Mesothelial cell of epicardium (in vitro differentiated cells): Measurements from ENCODE around the gene RPL12. TPM values are rescaled to one million over a fixed set of nuclear protein-coding genes. Genes with fewer than 3 reads are reported as not detected.
A peak's percentile ranks its signal among the peaks of the same experiment; 100 is the strongest.

Source experiments
- DNase-seq, 2 experiments: peaks; one replicate each; pipeline ENCODE4 v3.0.0; 2021; ENCODE audit warnings: low spot score in 2 of 2; ENCODE audit not compliant: unreplicated experiment in 2 of 2
- H3K27ac Mint-ChIP-seq: 2 replicates; pipeline ENCODE4 v1.8.0; 2021; ENCODE audit warnings: mixed read lengths
- H3K27me3 Mint-ChIP-seq: 2 replicates; pipeline ENCODE4 v1.8.0; 2021; ENCODE audit warnings: low read depth, mixed read lengths
- H3K36me3 Mint-ChIP-seq: 2 replicates; pipeline ENCODE4 v1.8.0; 2021; ENCODE audit warnings: mixed read lengths
- H3K4me1 Mint-ChIP-seq: 2 replicates; pipeline ENCODE4 v1.8.0; 2021; ENCODE audit warnings: mixed read lengths
- H3K4me3 Mint-ChIP-seq: 2 replicates; pipeline ENCODE4 v1.8.0; 2021; ENCODE audit warnings: mild to moderate bottlenecking, moderate library complexity, mixed read lengths
- H3K9me3 Mint-ChIP-seq: 2 replicates; pipeline ENCODE4 v1.8.0; 2021; ENCODE audit warnings: mixed read lengths
- total RNA-seq: library from RNA; stranded (reverse); gene quantifications from 3 replicates; pipeline ENCODE4 v1.2.1, GENCODE V29; 2021
- TF ChIP-seq, protein P1 (sequence below): fragments of 200-600 bp; sonication (generic); IDR thresholded peaks from one replicate; pipeline ENCODE4 v1.5.0; 2021; ENCODE audit warnings: antibody characterized with exemption; ENCODE audit not compliant: unreplicated experiment

RPL12 gene
- total RNA-seq, 1 donor from 2014 or later = 1,125 TPM

DNA sequence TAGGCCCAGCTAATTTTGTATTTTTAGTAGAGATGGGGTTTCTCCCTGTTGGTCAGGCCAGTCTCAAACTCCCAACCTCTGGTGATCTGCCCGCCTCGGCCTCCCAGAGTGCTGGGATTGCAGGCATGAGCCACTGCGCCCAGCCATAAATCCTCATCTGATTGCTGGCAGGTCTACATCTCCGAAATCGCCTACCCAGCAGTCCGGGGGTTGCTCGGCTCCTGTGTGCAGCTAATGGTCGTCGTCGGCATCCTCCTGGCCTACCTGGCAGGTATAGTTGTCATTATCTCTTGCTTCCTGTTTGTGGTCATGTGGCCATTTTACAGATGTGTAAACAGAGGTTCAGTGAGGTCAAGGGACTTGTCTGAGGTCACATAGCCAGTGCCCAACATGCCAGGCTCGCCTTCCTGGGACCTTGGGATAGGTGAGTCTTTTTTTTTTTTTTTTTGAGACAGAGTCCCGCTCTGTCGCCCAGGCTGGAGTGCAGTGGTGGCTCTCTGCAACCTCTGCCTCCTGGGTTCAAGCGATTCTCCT lies 51.4 kb downstream of the RPL12 start:
- DNase-seq = no peak
- no peak overlapping the region for H3K27ac Mint-ChIP-seq
- TF ChIP-seq, protein P1, sequence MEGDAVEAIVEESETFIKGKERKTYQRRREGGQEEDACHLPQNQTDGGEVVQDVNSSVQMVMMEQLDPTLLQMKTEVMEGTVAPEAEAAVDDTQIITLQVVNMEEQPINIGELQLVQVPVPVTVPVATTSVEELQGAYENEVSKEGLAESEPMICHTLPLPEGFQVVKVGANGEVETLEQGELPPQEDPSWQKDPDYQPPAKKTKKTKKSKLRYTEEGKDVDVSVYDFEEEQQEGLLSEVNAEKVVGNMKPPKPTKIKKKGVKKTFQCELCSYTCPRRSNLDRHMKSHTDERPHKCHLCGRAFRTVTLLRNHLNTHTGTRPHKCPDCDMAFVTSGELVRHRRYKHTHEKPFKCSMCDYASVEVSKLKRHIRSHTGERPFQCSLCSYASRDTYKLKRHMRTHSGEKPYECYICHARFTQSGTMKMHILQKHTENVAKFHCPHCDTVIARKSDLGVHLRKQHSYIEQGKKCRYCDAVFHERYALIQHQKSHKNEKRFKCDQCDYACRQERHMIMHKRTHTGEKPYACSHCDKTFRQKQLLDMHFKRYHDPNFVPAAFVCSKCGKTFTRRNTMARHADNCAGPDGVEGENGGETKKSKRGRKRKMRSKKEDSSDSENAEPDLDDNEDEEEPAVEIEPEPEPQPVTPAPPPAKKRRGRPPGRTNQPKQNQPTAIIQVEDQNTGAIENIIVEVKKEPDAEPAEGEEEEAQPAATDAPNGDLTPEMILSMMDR = no peak
- H3K4me1 Mint-ChIP-seq = peaks cover 14% of the 10 kb centered on the region
- no peaks in the 10 kb centered on the region for H3K9me3 Mint-ChIP-seq
- no peaks in the 10 kb centered on the region for H3K27me3 Mint-ChIP-seq
- H3K4me3 Mint-ChIP-seq = no peak overlapping the region
- no peaks in the 10 kb centered on the region for H3K36me3 Mint-ChIP-seq

DNA sequence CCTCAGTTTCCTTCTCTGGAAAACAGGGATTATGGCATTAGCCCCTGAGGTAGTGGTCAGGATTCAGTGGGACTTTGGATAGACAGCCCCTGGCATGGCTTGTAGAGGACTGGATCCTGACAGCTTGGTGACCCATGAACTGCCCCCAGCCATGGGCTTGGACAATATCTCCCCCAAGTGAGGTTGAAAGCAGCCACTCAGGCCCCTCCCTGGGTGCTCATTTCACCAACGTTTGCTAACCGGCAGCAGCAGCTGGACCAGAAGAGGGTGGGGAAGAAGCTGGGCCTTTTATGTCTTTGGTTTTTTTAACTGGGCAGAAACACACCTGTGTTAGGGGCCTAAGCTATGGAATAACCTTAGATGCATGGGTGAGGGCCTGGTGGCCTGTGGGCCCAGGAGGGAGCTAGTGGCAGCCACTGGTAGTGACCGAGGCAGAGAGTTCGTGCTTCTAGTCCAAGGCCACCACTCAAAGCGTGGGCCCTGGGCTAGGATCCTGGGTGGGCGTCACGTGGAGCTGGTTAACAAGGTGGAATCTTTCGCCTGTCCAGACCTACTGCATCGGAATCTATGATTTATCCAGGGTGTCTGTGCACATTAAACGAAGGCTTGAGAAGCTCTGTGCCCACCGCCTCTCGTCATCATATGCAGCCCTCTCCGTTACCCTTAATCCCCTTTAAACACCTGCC lies 52.3 kb downstream of the RPL12 start:
- TF ChIP-seq, protein P1 = no peak
- Mint-ChIP-seq H3K36me3 (no peaks in the 10 kb centered on the region), H3K4me3 (peak overlapping the region; percentile 72), H3K9me3 (no peaks in the 10 kb centered on the region), H3K27me3 (no peaks in the 10 kb centered on the region), H3K4me1 (peaks cover 19% of the 10 kb centered on the region), H3K27ac (no peak overlapping the region)
- DNase-seq = no peak

DNA sequence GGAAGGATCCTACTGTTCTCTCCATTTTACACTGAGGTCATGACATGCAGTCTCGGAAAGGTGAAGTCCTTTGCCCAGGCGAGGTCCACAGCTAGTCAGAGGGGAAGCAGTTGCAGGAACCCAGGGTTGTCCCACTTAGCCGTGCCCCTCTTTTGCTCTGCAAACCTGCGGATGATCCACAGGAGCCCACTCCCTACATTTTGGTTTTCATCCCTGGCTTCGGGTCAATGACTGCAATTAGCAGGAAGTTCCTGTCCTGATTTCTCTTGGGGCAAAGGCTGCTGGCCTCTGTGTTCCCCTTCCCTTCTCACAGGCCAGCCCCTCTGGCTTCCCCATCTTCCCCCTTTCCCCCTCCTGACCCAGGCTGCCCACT lies 52.9 kb downstream of the RPL12 start:
- no peak for DNase-seq
- no peaks in the 10 kb centered on the region for H3K9me3 Mint-ChIP-seq

More for the DNA sequence above, 52.9 kb downstream of the RPL12 start:
- no peaks in the 10 kb centered on the region for H3K36me3 Mint-ChIP-seq
- peaks cover 24% of the 10 kb centered on the region for H3K4me1 Mint-ChIP-seq
- TF ChIP-seq, protein P1 = no peak
- H3K27me3 Mint-ChIP-seq = no peaks in the 10 kb centered on the region
- H3K27ac Mint-ChIP-seq = peak overlapping the region; percentile 77
- peak overlapping the region; percentile 72 for H3K4me3 Mint-ChIP-seq

Other genes with a start within 250 kb of the RPL12 start
- gene GARNL3, start 186.6 kb downstream of the RPL12 start, total RNA-seq = 51.1 to 51.5 TPM (median 51.1 TPM) in 3 replicates
- 30.9 to 36.0 TPM (median 32.7 TPM) in 3 replicates for gene SLC2A8, start 54.2 kb downstream of the RPL12 start, total RNA-seq
- gene ZNF79, start 27.0 kb downstream of the RPL12 start, total RNA-seq = 11.0 to 12.1 TPM (median 11.6 TPM) in 3 replicates
- 27.1 to 28.0 TPM (median 27.4 TPM) in 3 replicates for gene LRSAM1, start 104 bp upstream of the RPL12 start, total RNA-seq
- gene STXBP1, start 160.9 kb upstream of the RPL12 start, total RNA-seq = 94.9 to 112 TPM (median 105 TPM) in 3 replicates